DOHH2 (cell line): Measurements from ENCODE around the gene SLC25A15.

Source experiments
- EZH2phosphoT487 ChIP-seq: fragments of 200-600 bp; sonication (generic); IDR thresholded peaks from 2 replicates; pipeline ENCODE4 v1.6.1; 2017; ENCODE audit warnings: borderline replicate concordance, mild to moderate bottlenecking, antibody characterized with exemption, low read length, moderate library complexity, mixed read lengths
- TF ChIP-seq, protein P1 (sequence below): fragments of 200-600 bp; sonication (generic); IDR thresholded peaks from one replicate; pipeline ENCODE4 v1.5.1; 2014; ENCODE audit warnings: antibody characterized with exemption, mild to moderate bottlenecking, low read depth, low read length; ENCODE audit not compliant: poor library complexity, severe bottlenecking

GRCh38 chr13:40790154-40790616 lies 774 bp downstream of the SLC25A15 start:
- TF ChIP-seq, protein P1, sequence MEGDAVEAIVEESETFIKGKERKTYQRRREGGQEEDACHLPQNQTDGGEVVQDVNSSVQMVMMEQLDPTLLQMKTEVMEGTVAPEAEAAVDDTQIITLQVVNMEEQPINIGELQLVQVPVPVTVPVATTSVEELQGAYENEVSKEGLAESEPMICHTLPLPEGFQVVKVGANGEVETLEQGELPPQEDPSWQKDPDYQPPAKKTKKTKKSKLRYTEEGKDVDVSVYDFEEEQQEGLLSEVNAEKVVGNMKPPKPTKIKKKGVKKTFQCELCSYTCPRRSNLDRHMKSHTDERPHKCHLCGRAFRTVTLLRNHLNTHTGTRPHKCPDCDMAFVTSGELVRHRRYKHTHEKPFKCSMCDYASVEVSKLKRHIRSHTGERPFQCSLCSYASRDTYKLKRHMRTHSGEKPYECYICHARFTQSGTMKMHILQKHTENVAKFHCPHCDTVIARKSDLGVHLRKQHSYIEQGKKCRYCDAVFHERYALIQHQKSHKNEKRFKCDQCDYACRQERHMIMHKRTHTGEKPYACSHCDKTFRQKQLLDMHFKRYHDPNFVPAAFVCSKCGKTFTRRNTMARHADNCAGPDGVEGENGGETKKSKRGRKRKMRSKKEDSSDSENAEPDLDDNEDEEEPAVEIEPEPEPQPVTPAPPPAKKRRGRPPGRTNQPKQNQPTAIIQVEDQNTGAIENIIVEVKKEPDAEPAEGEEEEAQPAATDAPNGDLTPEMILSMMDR, result no peak
- TF ChIP-seq EZH2phosphoT487, result no peak
